ENCODE data around the gene CXCL3. TPM values are rescaled to one million over a fixed set of nuclear protein-coding genes. Genes with fewer than 3 reads are reported as not detected.
"Not testable (repeated sequence)": the region's sequence is repeated elsewhere in the genome, so short reads cannot be mapped to it uniquely, and the experiment has no call there.

CXCL3 gene
- total and polyA plus RNA-seq, 2 experiments from 2014 or later: 0.26 TPM; not detected in 1

GRCh38 chr4:74081035-74081434 lies 42.5 kb upstream of the CXCL3 start:
- DNase-seq (ENCODE audit: low read depth in 1 of 2, low spot score in 1 of 2): no peak
- Histone ChIP-seq H3K36me3 (no peaks in the 10 kb centered on the region), H3K4me3 (no peak overlapping the region), H3K4me1 (ENCODE audit: low read depth) (no peaks in the 10 kb centered on the region), H3K9me3 (ENCODE audit: low read depth) (no peaks in the 10 kb centered on the region), H3K27me3 (no peaks in the 10 kb centered on the region), H3K27ac (no peak overlapping the region)
- TF ChIP-seq CTCF (IDR thresholded peaks at IDR 0.05; ENCODE audit: low read depth, low read length): no peak

GRCh38 chr4:74080351-74080750 lies 41.9 kb upstream of the CXCL3 start:
- H3K27me3 ChIP-seq; H3K36me3 ChIP-seq; H3K4me3 ChIP-seq; H3K9me3 ChIP-seq (ENCODE audit: low read depth); DNase-seq (ENCODE audit: low read depth in 1 of 2, low spot score in 1 of 2); H3K4me1 ChIP-seq (ENCODE audit: low read depth); H3K27ac ChIP-seq: not testable (repeated sequence)

DNA sequence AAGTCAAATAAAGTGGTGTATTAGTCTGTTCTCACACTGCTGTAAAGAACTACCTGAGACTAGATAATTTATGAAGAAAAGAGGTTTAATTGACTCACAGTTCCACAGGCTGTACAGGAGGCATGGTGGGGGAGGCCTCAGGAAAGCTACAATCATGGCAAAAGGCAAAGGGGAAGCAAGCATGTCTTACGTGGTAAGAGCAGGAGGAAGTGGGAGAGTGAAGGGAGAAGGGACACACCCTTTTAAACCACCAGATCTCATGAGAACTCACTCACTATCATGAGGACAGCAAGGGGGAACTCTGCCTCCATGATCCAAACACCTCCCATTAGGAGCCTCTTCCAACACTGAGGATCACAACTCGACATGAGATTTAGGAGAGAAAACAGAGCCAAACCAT lies 40.5 kb upstream of the CXCL3 start:
- H3K36me3 ChIP-seq; H3K27ac ChIP-seq; DNase-seq (ENCODE audit: low read depth in 1 of 2, low spot score in 1 of 2); H3K4me3 ChIP-seq; H3K9me3 ChIP-seq (ENCODE audit: low read depth); H3K4me1 ChIP-seq (ENCODE audit: low read depth); H3K27me3 ChIP-seq: not testable (repeated sequence)

GRCh38 chr4:74073358-74073757 lies 34.9 kb upstream of the CXCL3 start:
- TF ChIP-seq CTCF (IDR thresholded peaks at IDR 0.05; ENCODE audit: low read depth, low read length): no peak
- no peak for DNase-seq (ENCODE audit: low read depth in 1 of 2, low spot score in 1 of 2)

GRCh38 chr4:74072739-74073138 lies 34.2 kb upstream of the CXCL3 start:
- no peak overlapping the region for H3K27ac ChIP-seq
- H3K9me3 ChIP-seq (ENCODE audit: low read depth): no peaks in the 10 kb centered on the region
- TF ChIP-seq CTCF (IDR thresholded peaks at IDR 0.05; ENCODE audit: low read depth, low read length): no peak
- H3K36me3 ChIP-seq: no peaks in the 10 kb centered on the region
- no peaks in the 10 kb centered on the region for H3K27me3 ChIP-seq
- no peaks in the 10 kb centered on the region for H3K4me1 ChIP-seq (ENCODE audit: low read depth)
- no peak overlapping the region for H3K4me3 ChIP-seq
- no peak for DNase-seq (ENCODE audit: low read depth in 1 of 2, low spot score in 1 of 2)

More at GRCh38 chr4:74073358-74073757, 34.9 kb upstream of the CXCL3 start:
- Histone ChIP-seq H3K9me3 (ENCODE audit: low read depth) (no peaks in the 10 kb centered on the region), H3K36me3 (no peaks in the 10 kb centered on the region), H3K27ac (no peak overlapping the region), H3K4me1 (ENCODE audit: low read depth) (no peaks in the 10 kb centered on the region), H3K27me3 (no peaks in the 10 kb centered on the region), H3K4me3 (no peak overlapping the region)

DNA sequence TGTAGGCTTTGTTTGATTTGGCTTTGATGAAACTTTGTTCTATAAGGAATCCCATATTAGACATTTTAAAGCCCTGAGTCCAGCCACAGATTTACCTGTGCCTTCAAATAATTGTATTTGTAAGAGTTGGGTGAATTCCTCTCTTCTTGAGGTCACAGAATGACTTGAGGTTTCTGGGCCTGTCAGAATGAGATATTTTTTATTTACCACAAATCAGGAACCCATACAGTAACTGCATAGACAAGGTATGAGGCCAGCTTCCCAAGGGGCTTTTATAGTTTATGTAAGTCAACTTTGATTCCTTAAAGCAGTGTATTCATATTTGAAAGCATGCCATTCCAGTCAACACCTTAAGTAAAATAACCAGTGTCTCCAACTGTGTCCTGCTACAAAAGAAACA lies 29.1 kb upstream of the CXCL3 start:
- no peak for DNase-seq (ENCODE audit: low read depth in 1 of 2, low spot score in 1 of 2)
- Histone ChIP-seq H3K4me1 (ENCODE audit: low read depth) (no peaks in the 10 kb centered on the region), H3K36me3 (no peaks in the 10 kb centered on the region)

More for the DNA sequence above, 29.1 kb upstream of the CXCL3 start:
- H3K9me3 ChIP-seq (ENCODE audit: low read depth): no peaks in the 10 kb centered on the region
- no peak for TF ChIP-seq CTCF (IDR thresholded peaks at IDR 0.05; ENCODE audit: low read depth, low read length)
- H3K27me3 ChIP-seq: no peaks in the 10 kb centered on the region
- H3K4me3 ChIP-seq: no peak overlapping the region
- no peak overlapping the region for H3K27ac ChIP-seq

Measured in cardiac muscle cell (in vitro differentiated cells and primary cell).